Measurements from ENCODE around the gene SCARF2. TPM values are rescaled to one million over a fixed set of nuclear protein-coding genes. Genes with fewer than 3 reads are reported as not detected.

Gene SCARF2
- total RNA-seq, 4 donors from 2014 or later = 9.4 to 17.9 (median 12.3) TPM

- no peak for ATAC-seq (ENCODE audit: low FRiP score)
- no peak for TF ChIP-seq CTCF (IDR thresholded peaks at IDR 0.05)
- no peak for DNase-seq (ENCODE audit: low spot score)
Measured at GRCh38 chr22:20391222-20391621, 46.4 kb downstream of the SCARF2 start.

- no peak for TF ChIP-seq CTCF (IDR thresholded peaks at IDR 0.05)
- ATAC-seq (ENCODE audit: low FRiP score) (no peak), DNase-seq (ENCODE audit: low spot score) (no peak)
Measured at GRCh38 chr22:20390394-20390907, 47.2 kb downstream of the SCARF2 start.

- no peak for TF ChIP-seq CTCF (IDR thresholded peaks at IDR 0.05)
- ATAC-seq (ENCODE audit: low FRiP score) (no peak), DNase-seq (ENCODE audit: low spot score) (no peak)
Measured at GRCh38 chr22:20389288-20389687, 48.3 kb downstream of the SCARF2 start.

GRCh38 chr22:20388200-20388599, 49.4 kb downstream of the SCARF2 start:
- no peak for TF ChIP-seq CTCF (IDR thresholded peaks at IDR 0.05)
- DNase-seq (ENCODE audit: low spot score) (no peak), ATAC-seq (ENCODE audit: low FRiP score) (no peak)

GRCh38 chr22:20386972-20387371, 50.7 kb downstream of the SCARF2 start:
- TF ChIP-seq CTCF (IDR thresholded peaks at IDR 0.05) = no peak
- ATAC-seq (ENCODE audit: low FRiP score) (no peak), DNase-seq (ENCODE audit: low spot score) (no peak)

GRCh38 chr22:20386336-20386735, 51.3 kb downstream of the SCARF2 start:
- TF ChIP-seq CTCF (IDR thresholded peaks at IDR 0.05) = no peak
- ATAC-seq (ENCODE audit: low FRiP score) (no peak), DNase-seq (ENCODE audit: low spot score) (no peak)

- TF ChIP-seq CTCF (IDR thresholded peaks at IDR 0.05) = no peak
- no peak for DNase-seq (ENCODE audit: low spot score)
- no peak for ATAC-seq (ENCODE audit: low FRiP score)
Measured at GRCh38 chr22:20384865-20385264, 52.8 kb downstream of the SCARF2 start.
